ENCODE data around the gene PNRC2.

Gene PNRC2

DNA sequence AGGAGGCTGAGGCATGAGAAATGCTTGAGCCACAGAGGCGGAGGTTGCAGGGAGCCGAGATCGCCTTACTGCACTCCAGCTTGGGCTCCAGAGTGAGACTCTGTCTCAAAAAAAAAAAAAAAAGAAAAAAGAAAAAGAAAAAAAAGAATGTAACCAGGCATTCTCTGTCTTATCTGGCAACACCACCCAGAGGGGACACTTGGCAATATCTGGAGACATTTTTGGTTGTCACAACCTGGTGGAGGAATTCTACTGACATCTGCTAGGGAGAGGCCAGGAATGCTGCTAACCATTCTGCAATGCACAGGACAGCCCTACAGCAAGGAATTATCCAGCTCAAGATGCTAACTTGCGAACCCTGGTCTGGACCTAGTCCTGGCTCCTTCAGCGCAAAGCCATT is 44.2 kb upstream of the PNRC2 start:
- H4K20me1 ChIP-seq (ENCODE audit: insufficient read depth, low read length, poor library complexity, severe bottlenecking) = no peaks in the 10 kb centered on the region

DNA sequence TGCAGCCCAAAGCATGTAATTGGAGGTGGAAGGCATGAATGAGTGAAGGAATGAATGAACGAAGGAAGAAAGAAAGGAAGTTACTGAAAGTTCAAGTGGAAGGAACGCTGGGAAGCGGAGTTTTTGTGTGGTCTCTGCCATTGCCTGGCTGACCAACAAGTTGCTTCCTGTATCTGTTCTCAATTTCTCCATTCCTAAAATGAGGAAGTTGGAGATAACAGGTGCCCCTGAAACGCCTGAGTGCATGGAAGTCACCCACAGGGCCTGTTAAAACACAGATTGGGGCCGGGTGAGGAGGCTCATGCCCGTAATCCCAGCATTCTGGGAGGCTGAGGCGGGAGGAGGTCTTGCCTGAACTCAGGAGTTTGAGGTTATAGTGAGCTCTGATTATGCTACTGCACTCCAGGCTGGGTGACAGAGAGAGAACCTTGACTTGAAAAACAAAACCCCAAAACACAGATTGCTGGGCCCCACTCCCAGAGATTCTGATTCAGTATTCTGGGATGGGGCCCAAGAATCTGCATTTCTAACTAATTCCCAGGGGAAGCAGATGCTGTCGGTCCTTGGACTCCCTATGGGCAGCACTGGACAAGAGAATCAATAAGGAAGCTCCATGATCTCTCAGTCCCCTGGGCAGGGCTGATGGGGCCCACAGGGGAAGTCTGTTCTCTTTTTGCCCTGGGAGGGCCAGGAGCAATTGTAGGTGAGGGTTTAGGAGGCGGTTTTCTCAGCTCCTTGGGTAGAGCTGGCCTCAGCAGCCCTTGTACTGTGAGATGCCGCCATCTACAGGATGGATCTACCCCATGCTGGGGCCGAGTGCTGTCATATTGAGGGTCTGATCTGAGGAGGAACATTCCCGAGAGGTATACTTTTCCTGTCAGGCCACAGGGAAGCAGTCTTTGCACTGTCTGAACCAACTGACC is 43.2 kb upstream of the PNRC2 start:
- H3K27me3 ChIP-seq (ENCODE audit: insufficient read depth, low read length, poor library complexity, severe bottlenecking) = no peaks in the 10 kb centered on the region
- no peak overlapping the region for H3K4me2 ChIP-seq (ENCODE audit: low read depth, low read length, poor library complexity, severe bottlenecking)
- no peaks in the 10 kb centered on the region for H3K36me3 ChIP-seq (ENCODE audit: insufficient read depth, low read length)
- peak overlapping the region; percentile 54; the same call in 1 of the 2 replicates for H2AFZ ChIP-seq (ENCODE audit: low read length)
- H3K9ac ChIP-seq (ENCODE audit: low read depth, low read length, poor library complexity, severe bottlenecking) = no peak overlapping the region
- H3K4me3 ChIP-seq (ENCODE audit: low read length, poor library complexity, severe bottlenecking) = no peak overlapping the region
- H3K79me2 ChIP-seq (ENCODE audit: insufficient read depth, low read length) = peaks cover 14% of the 10 kb centered on the region
- no peaks in the 10 kb centered on the region for H4K20me1 ChIP-seq (ENCODE audit: insufficient read depth, low read length, poor library complexity, severe bottlenecking)
- no peaks in the 10 kb centered on the region for H3K9me3 ChIP-seq (ENCODE audit: insufficient read depth, low read depth, low read length)
- 0 out of 2 replicates have a peak, but pooled peaks cover 4% of the 10 kb centered on the region for H3F3A ChIP-seq (ENCODE audit: low read depth)
- H3K9me2 ChIP-seq (replicated peaks; ENCODE audit: low read depth, low read length) = no peaks in the 10 kb centered on the region
- H3K4me1 ChIP-seq (ENCODE audit: insufficient read depth, low read length, poor library complexity, severe bottlenecking) = peaks cover 42% of the 10 kb centered on the region
- TF ChIP-seq, protein P1, sequence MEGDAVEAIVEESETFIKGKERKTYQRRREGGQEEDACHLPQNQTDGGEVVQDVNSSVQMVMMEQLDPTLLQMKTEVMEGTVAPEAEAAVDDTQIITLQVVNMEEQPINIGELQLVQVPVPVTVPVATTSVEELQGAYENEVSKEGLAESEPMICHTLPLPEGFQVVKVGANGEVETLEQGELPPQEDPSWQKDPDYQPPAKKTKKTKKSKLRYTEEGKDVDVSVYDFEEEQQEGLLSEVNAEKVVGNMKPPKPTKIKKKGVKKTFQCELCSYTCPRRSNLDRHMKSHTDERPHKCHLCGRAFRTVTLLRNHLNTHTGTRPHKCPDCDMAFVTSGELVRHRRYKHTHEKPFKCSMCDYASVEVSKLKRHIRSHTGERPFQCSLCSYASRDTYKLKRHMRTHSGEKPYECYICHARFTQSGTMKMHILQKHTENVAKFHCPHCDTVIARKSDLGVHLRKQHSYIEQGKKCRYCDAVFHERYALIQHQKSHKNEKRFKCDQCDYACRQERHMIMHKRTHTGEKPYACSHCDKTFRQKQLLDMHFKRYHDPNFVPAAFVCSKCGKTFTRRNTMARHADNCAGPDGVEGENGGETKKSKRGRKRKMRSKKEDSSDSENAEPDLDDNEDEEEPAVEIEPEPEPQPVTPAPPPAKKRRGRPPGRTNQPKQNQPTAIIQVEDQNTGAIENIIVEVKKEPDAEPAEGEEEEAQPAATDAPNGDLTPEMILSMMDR (conservative IDR thresholded peaks at IDR 0.05; ENCODE audit: low read length) = peak; percentile 92
- TF ChIP-seq EZH2phosphoT487 (IDR thresholded peaks at IDR 0.05; ENCODE audit: borderline replicate concordance) = no peak

More for the DNA sequence above, 44.2 kb upstream of the PNRC2 start:
- H3K4me2 ChIP-seq (ENCODE audit: low read depth, low read length, poor library complexity, severe bottlenecking) = no peak overlapping the region
- peaks cover 49% of the 10 kb centered on the region for H3K4me1 ChIP-seq (ENCODE audit: insufficient read depth, low read length, poor library complexity, severe bottlenecking)
- H3K9me3 ChIP-seq (ENCODE audit: insufficient read depth, low read depth, low read length) = no peaks in the 10 kb centered on the region
- TF ChIP-seq, protein P1 (conservative IDR thresholded peaks at IDR 0.05; ENCODE audit: low read length) = no peak
- TF ChIP-seq EZH2phosphoT487 (IDR thresholded peaks at IDR 0.05; ENCODE audit: borderline replicate concordance) = no peak
- no peak overlapping the region for H2AFZ ChIP-seq (ENCODE audit: low read length)
- H3K79me2 ChIP-seq (ENCODE audit: insufficient read depth, low read length) = peaks cover 21% of the 10 kb centered on the region
- no peaks in the 10 kb centered on the region for H3K36me3 ChIP-seq (ENCODE audit: insufficient read depth, low read length)
- no peak overlapping the region for H3K4me3 ChIP-seq (ENCODE audit: low read length, poor library complexity, severe bottlenecking)
- H3F3A ChIP-seq (ENCODE audit: low read depth) = 0 out of 2 replicates have a peak, but pooled peaks cover 4% of the 10 kb centered on the region
- no peaks in the 10 kb centered on the region for H3K27me3 ChIP-seq (ENCODE audit: insufficient read depth, low read length, poor library complexity, severe bottlenecking)
- H3K9me2 ChIP-seq (replicated peaks; ENCODE audit: low read depth, low read length) = no peaks in the 10 kb centered on the region
- H3K9ac ChIP-seq (ENCODE audit: low read depth, low read length, poor library complexity, severe bottlenecking) = no peak overlapping the region

DNA sequence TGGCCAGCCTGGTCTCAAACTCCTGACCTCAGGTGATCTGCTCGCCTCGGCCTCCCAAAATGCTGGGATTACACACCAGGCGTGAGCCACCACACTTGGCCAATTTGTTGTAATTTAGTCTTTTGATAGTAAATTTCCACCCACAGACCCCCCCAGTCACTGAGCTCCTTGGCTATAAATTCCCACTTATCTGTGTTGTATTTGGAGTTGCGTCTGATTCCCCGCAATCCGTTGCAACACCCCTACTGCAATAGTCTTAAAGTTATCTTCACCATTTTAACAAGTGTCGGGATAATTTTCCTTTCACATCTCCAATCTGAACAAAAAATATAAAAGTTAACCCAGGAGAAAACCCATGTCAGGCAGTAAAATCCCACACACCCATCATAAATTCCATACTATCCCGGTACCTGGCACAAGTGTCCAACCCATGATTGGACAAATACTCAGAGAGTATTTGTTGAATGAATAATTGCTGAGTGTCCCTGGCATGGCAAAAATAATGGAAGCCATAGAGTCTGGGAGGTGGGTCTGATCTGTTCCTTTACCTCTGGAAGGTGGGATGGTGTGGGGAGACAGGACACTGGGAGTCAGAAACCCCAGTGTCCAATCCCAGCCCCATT is 37.2 kb upstream of the PNRC2 start:
- H4K20me1 ChIP-seq (ENCODE audit: insufficient read depth, low read length, poor library complexity, severe bottlenecking) = no peaks in the 10 kb centered on the region
- H3K4me1 ChIP-seq (ENCODE audit: insufficient read depth, low read length, poor library complexity, severe bottlenecking) = peaks cover 11% of the 10 kb centered on the region
- H3K36me3 ChIP-seq (ENCODE audit: insufficient read depth, low read length) = no peaks in the 10 kb centered on the region
- no peak overlapping the region for H3K4me3 ChIP-seq (ENCODE audit: low read length, poor library complexity, severe bottlenecking)
- no peak overlapping the region for H3K4me2 ChIP-seq (ENCODE audit: low read depth, low read length, poor library complexity, severe bottlenecking)
- H3K9ac ChIP-seq (ENCODE audit: low read depth, low read length, poor library complexity, severe bottlenecking) = no peak overlapping the region
- no peak overlapping the region for H2AFZ ChIP-seq (ENCODE audit: low read length)
- no peaks in the 10 kb centered on the region for H3K27me3 ChIP-seq (ENCODE audit: insufficient read depth, low read length, poor library complexity, severe bottlenecking)
- no peaks in the 10 kb centered on the region for H3K9me2 ChIP-seq (replicated peaks; ENCODE audit: low read depth, low read length)
- H3F3A ChIP-seq (ENCODE audit: low read depth) = no peaks in the 10 kb centered on the region
- H3K79me2 ChIP-seq (ENCODE audit: insufficient read depth, low read length) = no peaks in the 10 kb centered on the region
- H3K9me3 ChIP-seq (ENCODE audit: insufficient read depth, low read depth, low read length) = no peaks in the 10 kb centered on the region
- TF ChIP-seq, protein P1 (conservative IDR thresholded peaks at IDR 0.05; ENCODE audit: low read length) = no peak
- TF ChIP-seq EZH2phosphoT487 (IDR thresholded peaks at IDR 0.05; ENCODE audit: borderline replicate concordance) = no peak

Data from Loucy (cell line).